ENCODE results near the gene ATXN7L1. TPM values are rescaled to one million over a fixed set of nuclear protein-coding genes. Genes with fewer than 3 reads are reported as not detected.
A peak's percentile ranks its signal among the peaks of the same experiment; 100 is the strongest.

The ATXN7L1 gene
- polyA plus RNA-seq, 1 of the 3 experiments (the other 2 are of a cell fraction) = 6.0 TPM

GRCh38 chr7:105807448-105807762, 69.0 kb downstream of the ATXN7L1 start:
- Histone ChIP-seq H3K27me3 (ENCODE audit: insufficient read depth) (no peaks in the 10 kb centered on the region), H3K9ac (no peak overlapping the region)

GRCh38 chr7:105806592-105807447, 69.6 kb downstream of the ATXN7L1 start:
- Histone ChIP-seq H3K27ac (ENCODE audit: low read depth in 2 of 2, low read length in 1 of 2) (peak overlapping the region in 1 of 2 experiments; percentile 32; a peak in 1 of 4 replicates), H3F3A (replicated peaks; ENCODE audit: insufficient read depth) (no peaks in the 10 kb centered on the region), H3K4me2 (peak overlapping the region; percentile 41), H3K27me3 (ENCODE audit: insufficient read depth) (no peaks in the 10 kb centered on the region), H3K36me3 (replicated peaks in 1 of 2; ENCODE audit: control insufficient read depth in 1 of 2, insufficient read depth in 2 of 2, low read length in 1 of 2) (no peaks in the 10 kb centered on the region), H3K4me1 (ENCODE audit: control insufficient read depth in 1 of 2, insufficient read depth in 2 of 2, low read depth in 1 of 2, low read length in 1 of 2) (peaks cover 0 to 34% of the 10 kb centered on the region in 2 experiments; a peak in 3 of 4 replicates), H3K9ac (no peak overlapping the region), H3K79me2 (ENCODE audit: insufficient read depth) (no peaks in the 10 kb centered on the region), H3K4me3 (ENCODE audit: low read depth in 2 of 2, low read length in 1 of 2) (no peak overlapping the region), H2AFZ (ENCODE audit: low read depth) (no peak overlapping the region; the same call in 1 of the 2 replicates), H3K9me2 (no peaks in the 10 kb centered on the region), H3K9me3 (no peaks in the 10 kb centered on the region), H4K20me1 (ENCODE audit: insufficient read depth) (no peaks in the 10 kb centered on the region)
- 42% methylated on average over 5 of the region's 5 CpGs for WGBS (ENCODE audit: low lambda C conversion rate)
- CTCF ChIA-PET = interaction anchor here (1.8 to 5.0 kb wide), 3 partner anchors 10 to 42 kb away, joined by 4 to 25 read pairs (median 4); no protein-coding TSS in a partner anchor
- POLR2A ChIA-PET = no interaction called here
- no peak for DNase-seq
- TF ChIP-seq MAX (IDR thresholded peaks at IDR 0.05; ENCODE audit: low read depth) (peak; percentile 98), USF1 (IDR thresholded peaks at IDR 0.05; ENCODE audit: borderline replicate concordance, low read depth) (peak; percentile 52; the same call in 1 of the 2 replicates), PBX3 (IDR thresholded peaks at IDR 0.05) (no peak), POLR2AphosphoS5 (IDR thresholded peaks at IDR 0.05; ENCODE audit: low read depth, low read length) (no peak), SMC3 (IDR thresholded peaks at IDR 0.05; ENCODE audit: low read depth, low read length) (no peak), FOXJ3 (CRISPR knock-in tag; IDR thresholded peaks at IDR 0.05) (no peak), RFX5 (IDR thresholded peaks at IDR 0.05; ENCODE audit: low read length) (no peak), REST (IDR thresholded peaks at IDR 0.05; ENCODE audit: low read depth, low read length) (no peak), JUND (IDR thresholded peaks at IDR 0.05) (peak; percentile 60), NFIC (IDR thresholded peaks at IDR 0.05; ENCODE audit: borderline replicate concordance) (no peak), SIN3A (IDR thresholded peaks at IDR 0.05; ENCODE audit: borderline replicate concordance, low read depth, low read length) (peak; percentile 67; the same call in 1 of the 2 replicates), FOSL2 (IDR thresholded peaks at IDR 0.05; ENCODE audit: borderline replicate concordance, low read depth) (peak; percentile 84), CTCF (IDR thresholded peaks at IDR 0.05) (no peak), GATA2 (CRISPR knock-in tag; IDR thresholded peaks at IDR 0.05) (no peak)

More at GRCh38 chr7:105807448-105807762, 69.0 kb downstream of the ATXN7L1 start:
- Histone ChIP-seq H3K9me3 (no peaks in the 10 kb centered on the region), H3K9me2 (no peaks in the 10 kb centered on the region), H3K4me3 (ENCODE audit: low read depth in 2 of 2, low read length in 1 of 2) (no peak overlapping the region), H3K36me3 (replicated peaks in 1 of 2; ENCODE audit: control insufficient read depth in 1 of 2, insufficient read depth in 2 of 2, low read length in 1 of 2) (no peaks in the 10 kb centered on the region), H3K4me1 (ENCODE audit: control insufficient read depth in 1 of 2, insufficient read depth in 2 of 2, low read depth in 1 of 2, low read length in 1 of 2) (peaks cover 0 to 31% of the 10 kb centered on the region in 2 experiments; a peak in 3 of 4 replicates), H3F3A (replicated peaks; ENCODE audit: insufficient read depth) (no peaks in the 10 kb centered on the region), H3K27ac (ENCODE audit: low read depth in 2 of 2, low read length in 1 of 2) (no peak overlapping the region), H3K79me2 (ENCODE audit: insufficient read depth) (no peaks in the 10 kb centered on the region), H4K20me1 (ENCODE audit: insufficient read depth) (no peaks in the 10 kb centered on the region), H2AFZ (ENCODE audit: low read depth) (no peak overlapping the region), H3K4me2 (no peak overlapping the region)
- TF ChIP-seq RCOR1 (IDR thresholded peaks at IDR 0.05; ENCODE audit: low read length) = no peak
- TF ChIP-seq MXI1 (IDR thresholded peaks at IDR 0.05; ENCODE audit: low read depth, low read length) = no peak
- no peak for TF ChIP-seq RFX5 (IDR thresholded peaks at IDR 0.05; ENCODE audit: low read length)
- no peak for TF ChIP-seq SIN3A (IDR thresholded peaks at IDR 0.05; ENCODE audit: borderline replicate concordance, low read depth, low read length)
- TF ChIP-seq USF1 (IDR thresholded peaks at IDR 0.05; ENCODE audit: borderline replicate concordance, low read depth) = no peak
- no peak for TF ChIP-seq YY1 (IDR thresholded peaks at IDR 0.05; ENCODE audit: low read depth)
- DNase-seq = no peak
- 96% methylated on average over 4 of the region's 4 CpGs for WGBS (ENCODE audit: low lambda C conversion rate)
- ChIA-PET CTCF (interaction anchor here (1.8 to 5.0 kb wide), 2 partner anchors 10 to 13 kb away, joined by 4 to 25 read pairs; no protein-coding TSS in a partner anchor), POLR2A (no interaction called here)

Data from SK-N-SH (cell line).